Tibial nerve (tissue), 4 donors: ENCODE data around the gene GTF2F2.

Experiments
- CTCF ChIP-seq, 5 experiments: fragments of 200-600 bp in 3 of 5; fragments of 450-650 bp in 2 of 5; sonication (generic) in 3 of 5; IDR thresholded peaks; one replicate each; pipeline ENCODE4 v1.5.1; 2016 to 2019; ENCODE audit warnings: antibody characterized with exemption in 5 of 5, mild to moderate bottlenecking in 3 of 5, moderate library complexity in 2 of 5
- EP300 ChIP-seq, 2 donors: sonication (generic); formaldehyde crosslinking; IDR thresholded peaks; one replicate each; pipeline ENCODE4 v1.6.1; 2017; ENCODE audit warnings: antibody characterized with exemption in 2 of 2, mild to moderate bottlenecking in 1 of 2
- POLR2A ChIP-seq, 2 donors: fragments of 450-650 bp; IDR thresholded peaks; one replicate each; pipeline ENCODE4 v1.6.1; 2017; ENCODE audit warnings: antibody characterized with exemption in 2 of 2, mild to moderate bottlenecking in 2 of 2, moderate library complexity in 2 of 2

- TF ChIP-seq CTCF (IDR thresholded peaks at IDR 0.05) (no peak), POLR2A (IDR thresholded peaks at IDR 0.05) (no peak), EP300 (IDR thresholded peaks at IDR 0.05) (no peak)
These were observed 11.6 kb upstream of the GTF2F2 start for GRCh38 chr13:45108716-45109101.
